ENCODE data around the gene RNF215.

Gene RNF215

GRCh38 chr22:30423301-30423958 lies 36.2 kb upstream of the RNF215 start:
- peaks cover 28% of the 10 kb centered on the region for H3K36me3 Mint-ChIP-seq (ENCODE audit: low read depth)
- H3K4me1 Mint-ChIP-seq: peaks cover 53% of the 10 kb centered on the region
- peaks cover 4% of the 10 kb centered on the region for H3K27me3 Mint-ChIP-seq (ENCODE audit: low read depth, poor library complexity)
- peak overlapping the region; percentile 98 for H3K27ac Mint-ChIP-seq
- no peak for TF ChIP-seq CTCF (IDR thresholded peaks at IDR 0.05)
- no peaks in the 10 kb centered on the region for H3K9me3 Mint-ChIP-seq
- no peak for DNase-seq
- peak overlapping the region; percentile 91 for H3K4me3 Mint-ChIP-seq

GRCh38 chr22:30422481-30423300 lies 35.5 kb upstream of the RNF215 start:
- peaks cover 21% of the 10 kb centered on the region for H3K36me3 Mint-ChIP-seq (ENCODE audit: low read depth)
- TF ChIP-seq CTCF (IDR thresholded peaks at IDR 0.05): no peak
- peak overlapping the region; percentile 94 for H3K27ac Mint-ChIP-seq
- H3K9me3 Mint-ChIP-seq: no peaks in the 10 kb centered on the region
- no peak for DNase-seq
- peak overlapping the region; percentile 91 for H3K4me3 Mint-ChIP-seq
- peaks cover 53% of the 10 kb centered on the region for H3K4me1 Mint-ChIP-seq
- peaks cover 6% of the 10 kb centered on the region for H3K27me3 Mint-ChIP-seq (ENCODE audit: low read depth, poor library complexity)

GRCh38 chr22:30421695-30422480 lies 34.7 kb upstream of the RNF215 start:
- peak overlapping the region; percentile 94 for H3K27ac Mint-ChIP-seq
- H3K27me3 Mint-ChIP-seq (ENCODE audit: low read depth, poor library complexity): peaks cover 7% of the 10 kb centered on the region
- DNase-seq: no peak
- H3K4me3 Mint-ChIP-seq: peak overlapping the region; percentile 91
- H3K4me1 Mint-ChIP-seq: peaks cover 52% of the 10 kb centered on the region
- TF ChIP-seq CTCF (IDR thresholded peaks at IDR 0.05): no peak
- H3K9me3 Mint-ChIP-seq: no peaks in the 10 kb centered on the region
- H3K36me3 Mint-ChIP-seq (ENCODE audit: low read depth): peaks cover 13% of the 10 kb centered on the region

- Mint-ChIP-seq H3K9me3 (no peaks in the 10 kb centered on the region), H3K36me3 (ENCODE audit: low read depth) (peaks cover 27% of the 10 kb centered on the region), H3K4me3 (peak overlapping the region; percentile 44), H3K27me3 (ENCODE audit: low read depth, poor library complexity) (peaks cover 7% of the 10 kb centered on the region), H3K27ac (peak overlapping the region; percentile 36), H3K4me1 (peaks cover 40% of the 10 kb centered on the region)
- no peak for DNase-seq
- no peak for TF ChIP-seq CTCF (IDR thresholded peaks at IDR 0.05)
Observed at GRCh38 chr22:30420347-30421125, 33.3 kb upstream of the RNF215 start.

GRCh38 chr22:30416837-30417236 lies 29.6 kb upstream of the RNF215 start:
- H3K4me3 Mint-ChIP-seq: no peak overlapping the region
- H3K4me1 Mint-ChIP-seq: peaks cover 30% of the 10 kb centered on the region
- no peak for DNase-seq
- no peak for TF ChIP-seq CTCF (IDR thresholded peaks at IDR 0.05)
- no peak overlapping the region for H3K27ac Mint-ChIP-seq
- no peaks in the 10 kb centered on the region for H3K9me3 Mint-ChIP-seq
- peaks cover 38% of the 10 kb centered on the region for H3K36me3 Mint-ChIP-seq (ENCODE audit: low read depth)
- H3K27me3 Mint-ChIP-seq (ENCODE audit: low read depth, poor library complexity): peaks cover 7% of the 10 kb centered on the region

Data from nephron progenitor cell (in vitro differentiated cells).